ENCODE measurements around the gene DDX39A.
"Not testable (repeated sequence)": the region's sequence is repeated elsewhere in the genome, so short reads cannot be mapped to it uniquely, and the experiment has no call there.

DDX39A gene

GRCh38 chr19:14410091-14411051 is 8.8 kb downstream of the DDX39A start:
- no peak for DNase-seq
- in situ Hi-C loops (cut with MboI; ENCODE audit: low pct_unique_long_range_greater_than_20kb, low sequenced_read_pairs): no loop called here

DNA sequence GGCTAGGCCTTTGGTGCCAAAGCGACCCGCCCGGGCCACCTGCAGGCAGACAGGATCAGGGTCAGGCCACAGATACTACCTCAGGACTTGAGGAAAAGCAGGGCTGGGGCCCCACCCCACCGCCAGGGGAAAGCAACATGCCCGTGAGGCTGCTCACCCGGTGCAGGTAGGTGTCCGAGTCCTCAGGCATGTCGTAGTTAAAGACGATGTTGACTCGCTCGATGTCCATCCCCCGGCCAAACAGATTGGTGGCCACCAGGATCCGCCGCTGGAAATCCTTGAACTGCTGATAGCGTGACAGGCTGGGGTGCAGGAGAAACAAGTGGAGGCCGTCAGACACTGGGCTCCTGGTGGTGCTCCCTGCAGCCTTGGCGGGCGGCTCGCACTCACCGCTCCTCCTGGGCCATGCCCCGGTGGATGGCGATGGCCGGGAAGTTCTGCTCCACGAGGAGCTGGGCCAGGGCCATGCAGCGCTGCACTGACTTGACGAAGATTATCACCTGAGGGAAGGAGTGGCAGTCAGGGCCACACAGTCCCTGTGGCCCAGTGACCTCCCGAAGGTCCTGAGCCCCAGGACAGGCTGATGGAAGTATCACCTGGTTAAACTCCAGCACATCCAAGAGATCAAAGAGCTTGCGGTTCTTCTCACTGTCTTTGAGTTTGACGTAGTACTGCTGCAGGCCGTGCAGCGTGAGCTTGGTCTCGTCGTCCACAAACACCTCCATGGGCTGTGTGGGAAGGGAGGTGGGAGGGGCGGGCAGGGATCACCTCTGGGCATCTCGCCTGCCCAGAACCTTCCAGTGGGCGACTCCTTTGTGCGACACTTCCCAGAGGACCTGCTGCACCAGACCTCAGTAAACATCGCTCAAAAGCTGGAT is 9.8 kb downstream of the DDX39A start:
- DNase-seq: no peak
- in situ Hi-C loops (cut with MboI; ENCODE audit: low pct_unique_long_range_greater_than_20kb, low sequenced_read_pairs): no loop called here

GRCh38 chr19:14408491-14409145 is 10.5 kb downstream of the DDX39A start:
- DNase-seq: no peak
- in situ Hi-C loops (cut with MboI; ENCODE audit: low pct_unique_long_range_greater_than_20kb, low sequenced_read_pairs): no loop called here

GRCh38 chr19:14407605-14408484 is 11.3 kb downstream of the DDX39A start:
- in situ Hi-C loops (cut with MboI; ENCODE audit: low pct_unique_long_range_greater_than_20kb, low sequenced_read_pairs): no loop called here
- DNase-seq: no peak

DNA sequence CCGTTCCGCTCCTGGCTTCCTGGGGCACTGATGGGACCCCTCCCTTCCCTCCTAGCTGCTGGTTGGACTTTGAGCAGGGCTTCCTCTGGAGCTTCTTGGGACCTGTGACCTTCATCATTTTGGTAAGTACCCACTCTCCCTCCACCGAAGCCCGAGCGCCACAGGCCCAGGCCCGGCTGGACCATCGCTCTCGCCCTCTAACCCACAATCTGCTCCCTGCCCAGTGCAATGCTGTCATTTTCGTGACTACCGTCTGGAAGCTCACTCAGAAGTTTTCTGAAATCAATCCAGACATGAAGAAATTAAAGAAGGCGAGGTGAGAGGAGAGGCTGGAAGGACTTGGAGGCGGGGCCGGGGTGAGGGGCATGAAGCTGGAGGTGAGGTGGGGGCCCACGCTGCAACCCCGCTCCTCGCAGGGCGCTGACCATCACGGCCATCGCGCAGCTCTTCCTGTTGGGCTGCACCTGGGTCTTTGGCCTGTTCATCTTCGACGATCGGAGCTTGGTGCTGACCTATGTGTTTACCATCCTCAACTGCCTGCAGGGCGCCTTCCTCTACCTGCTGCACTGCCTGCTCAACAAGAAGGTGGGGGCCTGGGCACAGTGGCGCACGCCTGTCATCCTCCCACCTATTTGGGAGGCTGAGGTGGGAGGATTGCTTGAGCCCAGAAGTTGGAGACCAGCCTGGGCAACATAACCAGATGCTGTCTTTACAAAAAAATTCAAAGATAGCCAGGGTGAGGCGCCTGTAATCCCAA is 12.3 kb downstream of the DDX39A start:
- DNase-seq: no peak
- in situ Hi-C loops (cut with MboI; ENCODE audit: low pct_unique_long_range_greater_than_20kb, low sequenced_read_pairs): no loop called here

- in situ Hi-C loops (cut with MboI; ENCODE audit: low pct_unique_long_range_greater_than_20kb, low sequenced_read_pairs): no loop called here
- DNase-seq: peak; percentile 89
These were observed 13.1 kb downstream of the DDX39A start for GRCh38 chr19:14405758-14406644.

- in situ Hi-C loops (cut with MboI; ENCODE audit: low pct_unique_long_range_greater_than_20kb, low sequenced_read_pairs): no loop called here
- DNase-seq: no peak
These were observed 13.8 kb downstream of the DDX39A start for GRCh38 chr19:14405380-14405757.

- in situ Hi-C loops (cut with MboI; ENCODE audit: low pct_unique_long_range_greater_than_20kb, low sequenced_read_pairs): no loop called here
- no peak for DNase-seq
These were observed 14.8 kb downstream of the DDX39A start for GRCh38 chr19:14404312-14404711.

GRCh38 chr19:14403145-14403930 is 15.8 kb downstream of the DDX39A start:
- DNase-seq; in situ Hi-C loops (cut with MboI; ENCODE audit: low pct_unique_long_range_greater_than_20kb, low sequenced_read_pairs): not testable (repeated sequence)

DNA sequence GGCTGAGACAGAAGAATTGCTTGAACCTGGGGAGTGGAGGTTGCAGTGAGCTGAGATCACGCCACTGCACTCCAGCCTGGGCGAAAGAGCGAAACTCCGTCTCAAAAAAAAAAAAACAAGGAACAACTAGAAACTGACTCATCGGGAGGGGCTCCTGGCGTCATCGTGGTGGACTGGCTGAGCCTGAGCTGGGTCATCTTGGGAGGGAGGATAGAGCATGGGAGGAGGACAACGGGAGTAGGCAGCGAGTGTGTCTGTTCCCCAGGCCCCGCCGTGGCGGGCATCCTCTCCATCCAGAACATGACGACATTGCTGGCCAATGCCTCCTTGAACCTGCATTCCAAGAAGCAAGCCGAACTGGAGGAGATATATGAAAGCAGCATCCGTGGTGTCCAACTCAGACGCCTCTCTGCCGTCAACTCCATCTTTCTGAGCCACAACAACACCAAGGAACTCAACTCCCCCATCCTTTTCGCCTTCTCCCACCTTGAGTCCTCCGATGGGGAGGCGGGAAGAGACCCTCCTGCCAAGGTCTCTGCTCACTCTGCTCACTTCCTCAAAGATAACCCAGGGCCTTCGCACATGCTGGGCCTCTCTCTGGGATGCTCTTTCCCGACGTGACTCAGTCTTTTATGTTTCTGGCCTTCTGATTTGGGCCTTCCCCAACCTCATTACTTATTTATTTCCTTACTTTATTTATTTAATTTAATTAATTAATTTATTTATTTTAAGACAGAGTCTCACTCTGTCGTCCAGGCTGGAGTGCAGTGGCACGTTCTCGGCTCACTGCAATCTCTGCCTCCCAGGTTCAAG is 16.6 kb downstream of the DDX39A start:
- DNase-seq: no peak
- in situ Hi-C loops (cut with MboI; ENCODE audit: low pct_unique_long_range_greater_than_20kb, low sequenced_read_pairs): no loop called here

DNA sequence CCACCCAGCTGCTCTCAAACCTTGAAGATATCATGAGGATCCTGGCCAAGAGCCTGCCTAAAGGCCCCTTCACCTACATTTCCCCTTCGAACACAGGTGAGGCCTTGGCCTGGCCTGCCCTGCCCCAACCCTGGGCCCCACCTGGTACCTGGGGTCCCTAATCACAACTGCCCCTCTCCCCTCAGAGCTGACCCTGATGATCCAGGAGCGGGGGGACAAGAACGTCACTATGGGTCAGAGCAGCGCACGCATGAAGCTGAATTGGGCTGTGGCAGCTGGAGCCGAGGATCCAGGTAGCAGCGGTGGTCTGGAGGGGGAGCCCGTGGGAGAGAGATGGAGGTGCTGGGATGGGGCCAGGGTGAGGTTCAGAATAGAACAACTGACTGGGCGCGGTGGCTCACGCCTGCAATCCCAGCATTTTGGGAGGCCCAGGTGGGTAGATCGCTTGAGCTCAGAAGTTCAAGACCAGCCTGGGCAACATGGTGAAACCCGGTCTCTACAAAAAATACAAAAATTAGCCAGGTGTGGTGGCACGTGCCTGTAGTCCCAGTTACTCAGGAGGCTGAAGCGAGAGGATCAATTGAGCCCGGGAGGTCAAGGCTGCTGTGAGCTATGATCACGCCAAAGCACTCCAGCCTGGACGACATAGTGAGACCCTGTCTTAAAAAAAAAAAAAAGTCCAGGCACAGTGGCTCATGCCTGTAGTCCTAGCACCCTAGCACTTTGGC is 17.5 kb downstream of the DDX39A start:
- no peak for DNase-seq
- in situ Hi-C loops (cut with MboI; ENCODE audit: low pct_unique_long_range_greater_than_20kb, low sequenced_read_pairs): no loop called here

GRCh38 chr19:14400951-14401431 is 18.1 kb downstream of the DDX39A start:
- in situ Hi-C loops (cut with MboI; ENCODE audit: low pct_unique_long_range_greater_than_20kb, low sequenced_read_pairs): no loop called here
- no peak for DNase-seq

GRCh38 chr19:14397168-14397567 is 22.0 kb downstream of the DDX39A start:
- in situ Hi-C loops (cut with MboI; ENCODE audit: low pct_unique_long_range_greater_than_20kb, low sequenced_read_pairs): loop anchor here (5.0 kb wide), 1 partner anchor 370 kb away; no protein-coding TSS in a partner anchor
- not testable (repeated sequence) for DNase-seq

GRCh38 chr19:14396730-14397129 is 22.4 kb downstream of the DDX39A start:
- DNase-seq: not testable (repeated sequence)
- in situ Hi-C loops (cut with MboI; ENCODE audit: low pct_unique_long_range_greater_than_20kb, low sequenced_read_pairs): loop anchor here (5.0 kb wide), 1 partner anchor 371 kb away; no protein-coding TSS in a partner anchor

Measured in KBM-7 (cell line).